Measurements from ENCODE around the gene SDCCAG8. TPM values are rescaled to one million over a fixed set of nuclear protein-coding genes. Genes with fewer than 3 reads are reported as not detected.

Gene SDCCAG8
- total and polyA plus RNA-seq, 2 of the 8 experiments (the other 6 are each of a cell fraction or from before 2014, with no cell fraction given): 15.6 to 21.0 TPM

- DNase-seq (ENCODE audit: low read depth in 1 of 2, low spot score in 2 of 2) (no peak), FAIRE-seq (no peak)
- Histone ChIP-seq H3K79me1 (ENCODE audit: low read depth, low read length) (0 out of 2 replicates have a peak, but pooled peaks cover 2% of the 10 kb centered on the region), H2BK5ac (ENCODE audit: low read depth, low read length) (no peak overlapping the region), H3K36me3 (ENCODE audit: control insufficient read depth in 2 of 4, insufficient read depth in 4 of 4, low read length in 3 of 4) (no peaks in the 10 kb centered on the region), H2BK12ac (ENCODE audit: low read depth, low read length) (no peak overlapping the region), H2AK5ac (ENCODE audit: low read depth, low read length) (no peak overlapping the region), H2BK15ac (ENCODE audit: low read length) (no peak overlapping the region), H2BK120ac (replicated peaks; ENCODE audit: low read depth, low read length) (no peak overlapping the region), H3K23ac (ENCODE audit: insufficient read length) (no peak overlapping the region), H3K23me2 (ENCODE audit: low read depth, low read length) (no peaks in the 10 kb centered on the region), H3K14ac (ENCODE audit: insufficient read length) (no peak overlapping the region), H3K79me2 (ENCODE audit: control insufficient read depth in 1 of 2, insufficient read depth in 2 of 2, low read length in 2 of 2) (no peaks in the 10 kb centered on the region), H3K4me2 (ENCODE audit: insufficient read depth in 1 of 2, low read depth in 2 of 2, low read length in 2 of 2) (no peak overlapping the region), H4K20me1 (replicated peaks in 1 of 2; ENCODE audit: control insufficient read depth in 1 of 2, insufficient read depth in 2 of 2, low read length in 2 of 2) (no peaks in the 10 kb centered on the region), H2BK20ac (ENCODE audit: low read length) (no peak overlapping the region), H3K9me3 (ENCODE audit: insufficient read depth in 2 of 2, low read depth in 1 of 2, low read length in 1 of 2) (no peaks in the 10 kb centered on the region), H2AFZ (ENCODE audit: low read length) (no peak overlapping the region), H4K5ac (ENCODE audit: insufficient read length, low read depth, low read length) (no peak overlapping the region), H3K27ac (ENCODE audit: low read depth, low read length) (no peak overlapping the region), H3K4me3 (ENCODE audit: extremely low read depth in 1 of 4, insufficient read depth in 2 of 4, low read depth in 3 of 4, low read length in 4 of 4) (no peak overlapping the region), H4K91ac (replicated peaks; ENCODE audit: insufficient read length, low read length) (no peak overlapping the region), H3K4me1 (replicated peaks in 1 of 4; ENCODE audit: control insufficient read depth in 3 of 4, insufficient read depth in 4 of 4, low read length in 3 of 4) (no peaks in the 10 kb centered on the region), H3K18ac (ENCODE audit: extremely low read depth, low read length) (no peak overlapping the region), H3K4ac (replicated peaks; ENCODE audit: insufficient read length, low read depth, low read length) (no peak overlapping the region), H3K56ac (replicated peaks; ENCODE audit: insufficient read length, low read depth, low read length) (no peak overlapping the region), H4K8ac (ENCODE audit: extremely low read depth, insufficient read depth, low read length) (no peak overlapping the region), H3K27me3 (replicated peaks in 1 of 4; ENCODE audit: control insufficient read depth in 3 of 4, extremely low read depth in 1 of 4, insufficient read depth in 3 of 4, low read length in 3 of 4) (no peaks in the 10 kb centered on the region), H3K9ac (replicated peaks in 1 of 4; ENCODE audit: extremely low read depth in 1 of 4, low read depth in 3 of 4, low read length in 3 of 4) (no peak overlapping the region)
- TF ChIP-seq NRF1 (IDR thresholded peaks at IDR 0.05; ENCODE audit: low read depth, low read length): no peak
- ChIA-PET CTCF (ENCODE audit: partially characterized antibody) (no interaction called here), POLR2A (ENCODE audit: partially characterized antibody) (no interaction called here)
- WGBS, 2 experiments (ENCODE audit: extremely low coverage in 1 of 2, insufficient coverage in 1 of 2, insufficient read length in 1 of 2, insufficient replicate concordance in 2 of 2, low coverage in 1 of 2, low lambda C conversion rate in 2 of 2, missing lambda C conversion rate in 1 of 2): 81% methylated on average over 1 of the region's 1 CpG; no CpG with 5 or more reads in 1 of the 2 experiments
Measured at GRCh38 chr1:243535014-243535413, 279.2 kb downstream of the SDCCAG8 start.

Measured in H1 (cell line).